CD4-positive, CD25-positive, alpha-beta regulatory T cell (primary cell): ENCODE results near the gene GALR2. TPM values are rescaled to one million over a fixed set of nuclear protein-coding genes. Genes with fewer than 3 reads are reported as not detected.
A peak's percentile ranks its signal among the peaks of the same experiment; 100 is the strongest.

Experiments used
- ATAC-seq, 2 donors: fragments of 150-1000 bp; cut with Tn5 transposase; one replicate each; pipeline ENCODE4 v1.10.0; 2021; ENCODE audit warnings: low read depth in 2 of 2, moderate number of reproducible peaks in 2 of 2, moderate library complexity in 1 of 2
- DNase-seq, 3 donors: peaks; one replicate each; pipeline versions ENCODE4 v3.0.0 to v3.0.0-alpha.2; 2012 to 2022; ENCODE audit warnings: mixed read lengths in 1 of 3
- H3K27ac ChIP-seq: one replicate; pipeline ENCODE4 v1.7.0; 2013; ENCODE audit warnings: mild to moderate bottlenecking, low read length; ENCODE audit not compliant: insufficient read depth, poor library complexity, severe bottlenecking
- H3K27me3 ChIP-seq: one replicate; pipeline ENCODE4 v1.7.0; 2013; ENCODE audit warnings: low read length; ENCODE audit not compliant: control insufficient read depth, insufficient read depth
- H3K36me3 ChIP-seq: one replicate; pipeline ENCODE4 v1.7.0; 2013; ENCODE audit warnings: mild to moderate bottlenecking, low read length, moderate library complexity; ENCODE audit not compliant: control insufficient read depth, insufficient read depth
- H3K4me1 ChIP-seq: 2 replicates; pipeline ENCODE4 v1.7.0; 2013; ENCODE audit warnings: mild to moderate bottlenecking, low read length; ENCODE audit not compliant: insufficient read depth, control insufficient read depth, poor library complexity, severe bottlenecking
- H3K4me3 ChIP-seq: one replicate; pipeline ENCODE4 v1.7.0; 2013; ENCODE audit warnings: low read depth, mild to moderate bottlenecking, low read length, moderate library complexity
- H3K9me3 ChIP-seq, 2 experiments: 1 replicate in 1 of 2; 2 replicates in 1 of 2; pipeline ENCODE4 v1.7.0; 2013; ENCODE audit warnings: low read length in 2 of 2, mild to moderate bottlenecking in 1 of 2, moderate library complexity in 1 of 2; ENCODE audit not compliant: control insufficient read depth in 2 of 2
- H3K27ac Mint-ChIP-seq, 3 donors: one replicate each; pipeline ENCODE4 v1.8.0; 2020 to 2022; ENCODE audit warnings: mild to moderate bottlenecking in 3 of 3, mixed read lengths in 3 of 3, moderate library complexity in 2 of 3
- H3K27me3 Mint-ChIP-seq: one replicate; pipeline ENCODE4 v1.8.0; 2022; ENCODE audit warnings: mild to moderate bottlenecking, mixed read lengths
- H3K36me3 Mint-ChIP-seq: one replicate; pipeline ENCODE4 v1.8.0; 2020; ENCODE audit warnings: mixed read lengths
- H3K4me1 Mint-ChIP-seq, 4 donors: one replicate each; pipeline ENCODE4 v1.8.0; 2020 to 2022; ENCODE audit warnings: mixed read lengths in 4 of 4, mild to moderate bottlenecking in 1 of 4
- H3K4me3 Mint-ChIP-seq, 4 donors: one replicate each; pipeline ENCODE4 v1.8.0; 2020 to 2022; ENCODE audit warnings: mild to moderate bottlenecking in 4 of 4, mixed read lengths in 4 of 4, moderate library complexity in 3 of 4
- H3K9me3 Mint-ChIP-seq, 7 donors: one replicate each; pipeline ENCODE4 v1.8.0; 2020 to 2022; ENCODE audit warnings: mixed read lengths in 7 of 7, mild to moderate bottlenecking in 3 of 7, moderate library complexity in 2 of 7
- polyA plus RNA-seq, 4 donors: library from polyadenylated mRNA; unstranded; fragments of 300-500 nt; fragmentation: Illumina TruSeq; gene quantifications; one replicate each; pipeline ENCODE4 v1.2.3, GENCODE V29; 2021
- total RNA-seq: library from RNA; stranded (reverse); gene quantifications from one replicate; pipeline ENCODE4 v1.2.3, GENCODE V29; 2022

GALR2 gene
- total RNA-seq (0.86 TPM), polyA plus RNA-seq (under 1 TPM in 2 of 4 donors, not detected in 2; 0.41 to 0.62 TPM)

- Mint-ChIP-seq H3K9me3 (peaks cover 0 to 1% (median 0%) of the 10 kb centered on the region in 7 donors), H3K4me1 (peaks cover 6 to 69% (median 35%) of the 10 kb centered on the region in 4 donors), H3K27ac (peak within 1 kb of the TSS; percentile 26 to 82 (median 27)), H3K4me3 (peak within 1 kb of the TSS; percentile 12 to 87 (median 83)), H3K36me3 (peaks cover 3% of the 10 kb centered on the region), H3K27me3 (peaks cover 47% of the 10 kb centered on the region)
- no peaks in the 10 kb centered on the region for H3K36me3 ChIP-seq
- peaks cover 64% of the 10 kb centered on the region for H3K4me1 ChIP-seq
- H3K9me3 ChIP-seq = no peaks in the 10 kb centered on the region
- DNase-seq (no peak), ATAC-seq (no peak)
- peaks cover 13% of the 10 kb centered on the region for H3K27me3 ChIP-seq
- H3K4me3 ChIP-seq = no peak within 1 kb of the TSS
- no peak within 1 kb of the TSS for H3K27ac ChIP-seq
These were observed at the start of gene GALR2 for GRCh38 chr17:76074390-76075363. Gene GALR2 (plus strand): TSS chr17:76074781. CDS start chr17:76074884, 103 bp downstream.

DNA sequence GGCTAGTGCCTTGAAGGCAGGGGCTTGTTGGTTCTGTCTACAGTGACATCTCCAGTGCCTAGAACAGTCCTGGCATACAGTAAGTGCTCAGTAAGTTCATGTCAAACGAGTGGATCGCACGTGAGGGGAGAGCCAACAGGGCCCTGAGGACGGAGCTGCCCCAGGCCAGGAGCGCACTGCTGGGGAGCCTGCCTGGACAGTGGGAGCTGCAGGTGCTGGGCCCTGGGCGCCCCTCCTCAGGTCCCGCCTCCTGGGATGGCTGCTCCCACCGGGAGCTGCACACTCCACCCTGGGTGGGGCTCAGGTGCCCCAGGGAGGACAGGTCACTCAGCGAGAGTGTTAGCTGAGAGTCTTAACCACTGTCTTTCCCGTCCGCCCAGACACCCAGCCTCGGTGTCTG lies 49.3 kb upstream of the GALR2 start:
- DNase-seq (no peak), ATAC-seq (no peak)
- no peak overlapping the region for H3K27ac ChIP-seq
- Mint-ChIP-seq H3K27me3 (no peaks in the 10 kb centered on the region), H3K4me1 (peaks cover 6 to 28% (median 13%) of the 10 kb centered on the region in 4 donors), H3K4me3 (no peak overlapping the region), H3K9me3 (no peaks in the 10 kb centered on the region), H3K36me3 (no peaks in the 10 kb centered on the region), H3K27ac (peak overlapping the region in 1 of 3 donors; percentile 41)
- H3K36me3 ChIP-seq = no peaks in the 10 kb centered on the region
- no peaks in the 10 kb centered on the region for H3K9me3 ChIP-seq
- peaks cover 13% of the 10 kb centered on the region for H3K4me1 ChIP-seq
- H3K27me3 ChIP-seq = no peaks in the 10 kb centered on the region
- H3K4me3 ChIP-seq = no peak overlapping the region

DNA sequence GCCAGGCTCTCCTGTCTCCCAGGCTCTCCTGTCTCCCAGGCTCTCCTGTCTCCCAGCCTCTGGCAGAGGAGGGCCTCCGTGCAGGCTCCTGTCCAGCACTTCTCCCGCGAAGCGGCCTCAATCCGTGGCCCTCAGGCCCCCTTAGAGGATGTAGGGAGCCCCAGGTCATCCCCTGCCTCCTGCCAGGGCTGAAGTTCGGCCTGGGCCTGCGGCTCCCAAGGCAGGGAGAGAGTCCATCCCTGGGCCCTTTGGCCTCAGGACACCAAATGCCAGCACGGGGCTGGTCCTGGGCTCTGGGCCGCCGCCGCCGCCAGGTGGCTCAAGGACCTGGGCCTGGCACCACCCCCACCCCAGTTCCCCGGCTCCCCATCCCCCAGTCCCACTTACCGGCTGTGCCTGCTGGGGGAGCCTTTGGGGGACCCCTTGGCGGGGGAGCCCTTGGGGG lies 47.8 kb upstream of the GALR2 start:
- Mint-ChIP-seq H3K4me1 (peaks cover 6 to 32% (median 13%) of the 10 kb centered on the region in 4 donors), H3K36me3 (no peaks in the 10 kb centered on the region), H3K9me3 (no peaks in the 10 kb centered on the region), H3K27ac (peak overlapping the region in 1 of 3 donors; percentile 9), H3K27me3 (no peaks in the 10 kb centered on the region), H3K4me3 (no peak overlapping the region)
- ATAC-seq (no peak), DNase-seq (no peak)
- H3K9me3 ChIP-seq = no peaks in the 10 kb centered on the region
- H3K4me1 ChIP-seq = peaks cover 15% of the 10 kb centered on the region
- no peaks in the 10 kb centered on the region for H3K27me3 ChIP-seq
- no peak overlapping the region for H3K27ac ChIP-seq
- H3K36me3 ChIP-seq = no peaks in the 10 kb centered on the region
- no peak overlapping the region for H3K4me3 ChIP-seq

DNA sequence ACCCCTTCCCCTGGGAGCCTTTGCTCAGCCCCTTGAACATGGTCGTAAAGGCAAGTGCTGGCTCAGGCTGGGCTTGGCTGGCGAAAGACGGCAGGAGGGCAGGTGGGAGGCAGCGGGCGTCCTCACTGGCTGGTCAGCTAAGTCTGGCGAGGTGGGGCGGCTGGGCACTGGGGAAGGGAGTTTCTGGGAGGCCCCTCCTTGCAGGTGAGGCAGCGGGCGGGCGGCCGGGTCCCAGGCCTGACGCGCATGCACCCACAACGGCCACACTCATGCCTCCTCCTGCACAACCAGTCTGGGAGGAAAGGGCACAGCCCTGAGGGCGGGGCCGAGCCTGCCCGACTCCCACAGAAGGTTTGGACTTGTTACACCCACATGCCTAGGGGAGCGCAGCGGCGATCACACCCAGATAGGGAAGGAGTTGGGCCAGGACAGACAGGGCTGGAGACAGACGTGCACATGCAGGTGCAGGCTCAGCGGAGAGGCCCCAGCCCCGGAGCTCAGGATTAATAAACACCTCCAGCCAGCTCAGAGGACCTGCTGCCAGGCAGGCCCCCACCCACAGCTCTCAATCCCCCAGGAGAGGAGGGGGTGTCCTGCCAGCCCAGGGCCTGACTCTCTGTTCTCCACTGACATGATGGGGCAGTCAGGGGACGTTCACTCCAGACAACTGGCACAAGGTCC lies 47.3 kb upstream of the GALR2 start, which contains the start of gene EVPL:
Gene EVPL, minus strand, starts transcription at position 148 of the 681 bp plus-strand sequence. Its CDS starts 108 bp downstream, at position 40.
- H3K9me3 Mint-ChIP-seq = no peaks in the 10 kb centered on the region
- H3K27me3 Mint-ChIP-seq = no peaks in the 10 kb centered on the region
- peak within 1 kb of the TSS; percentile 14 to 97 (median 31) for H3K27ac Mint-ChIP-seq
- no peak for ATAC-seq
- H3K4me1 ChIP-seq = peaks cover 15% of the 10 kb centered on the region
- no peaks in the 10 kb centered on the region for H3K9me3 ChIP-seq
- no peak within 1 kb of the TSS for H3K4me3 ChIP-seq
- no peak for DNase-seq
- H3K36me3 ChIP-seq = no peaks in the 10 kb centered on the region
- no peaks in the 10 kb centered on the region for H3K27me3 ChIP-seq
- H3K4me1 Mint-ChIP-seq = peaks cover 6 to 32% (median 13%) of the 10 kb centered on the region in 4 donors
- no peak within 1 kb of the TSS for H3K27ac ChIP-seq
- H3K4me3 Mint-ChIP-seq = peak within 1 kb of the TSS in 1 of 4 donors; percentile 18
- no peaks in the 10 kb centered on the region for H3K36me3 Mint-ChIP-seq

- H3K4me1 Mint-ChIP-seq = peaks cover 6 to 34% (median 13%) of the 10 kb centered on the region in 4 donors
- Histone ChIP-seq H3K4me1 (peaks cover 15% of the 10 kb centered on the region), H3K4me3 (no peak overlapping the region), H3K9me3 (no peaks in the 10 kb centered on the region), H3K27me3 (no peaks in the 10 kb centered on the region), H3K36me3 (no peaks in the 10 kb centered on the region), H3K27ac (no peak overlapping the region)
- peak overlapping the region in 1 of 3 donors; percentile 15 for H3K27ac Mint-ChIP-seq
- peaks cover 0 to 2% (median 0%) of the 10 kb centered on the region in 7 donors for H3K9me3 Mint-ChIP-seq
- H3K36me3 Mint-ChIP-seq = no peaks in the 10 kb centered on the region
- peak overlapping the region in 1 of 4 donors; percentile 32 for H3K4me3 Mint-ChIP-seq
- no peaks in the 10 kb centered on the region for H3K27me3 Mint-ChIP-seq
- no peak for ATAC-seq
- DNase-seq = no peak
These were observed 42.4 kb upstream of the GALR2 start for GRCh38 chr17:76032073-76032779.

GRCh38 chr17:76032780-76033108 lies 41.8 kb upstream of the GALR2 start:
- ATAC-seq (no peak), DNase-seq (no peak)
- Histone ChIP-seq H3K4me3 (no peak overlapping the region), H3K4me1 (peaks cover 15% of the 10 kb centered on the region), H3K36me3 (peaks cover 3% of the 10 kb centered on the region), H3K9me3 (no peaks in the 10 kb centered on the region), H3K27ac (no peak overlapping the region), H3K27me3 (no peaks in the 10 kb centered on the region)
- peaks cover 0 to 2% (median 0%) of the 10 kb centered on the region in 7 donors for H3K9me3 Mint-ChIP-seq
- H3K4me1 Mint-ChIP-seq = peaks cover 6 to 34% (median 13%) of the 10 kb centered on the region in 4 donors
- peak overlapping the region in 1 of 3 donors; percentile 15 for H3K27ac Mint-ChIP-seq
- H3K27me3 Mint-ChIP-seq = no peaks in the 10 kb centered on the region
- no peaks in the 10 kb centered on the region for H3K36me3 Mint-ChIP-seq
- H3K4me3 Mint-ChIP-seq = peak overlapping the region in 1 of 4 donors; percentile 32

- Histone ChIP-seq H3K36me3 (peaks cover 3% of the 10 kb centered on the region), H3K4me1 (peaks cover 15% of the 10 kb centered on the region), H3K27me3 (no peaks in the 10 kb centered on the region), H3K9me3 (no peaks in the 10 kb centered on the region), H3K27ac (no peak overlapping the region), H3K4me3 (no peak overlapping the region)
- peaks cover 0 to 2% (median 0%) of the 10 kb centered on the region in 7 donors for H3K9me3 Mint-ChIP-seq
- H3K4me1 Mint-ChIP-seq = peaks cover 6 to 32% (median 13%) of the 10 kb centered on the region in 4 donors
- no peaks in the 10 kb centered on the region for H3K27me3 Mint-ChIP-seq
- DNase-seq = no peak
- peak overlapping the region in 1 of 4 donors; percentile 68 for H3K4me3 Mint-ChIP-seq
- H3K36me3 Mint-ChIP-seq = peaks cover 2% of the 10 kb centered on the region
- peak overlapping the region in 2 of 3 donors; percentile 36 to 64 for H3K27ac Mint-ChIP-seq
- ATAC-seq = no peak
These were observed 41.4 kb upstream of the GALR2 start for GRCh38 chr17:76033139-76033538.
